KOPT-K1 (cell line): ENCODE measurements around the gene RAD51B.
"Not testable (repeated sequence)": the region's sequence is repeated elsewhere in the genome, so short reads cannot be mapped to it uniquely, and the experiment has no call there.

Source experiments
- H3K27ac ChIP-seq: fragments of 200-600 bp; sonication (generic); 2 replicates; pipeline ENCODE4 v1.5.1; 2016; ENCODE audit warnings: antibody characterized with exemption, mild to moderate bottlenecking, low read depth, low read length; ENCODE audit not compliant: poor library complexity, severe bottlenecking
- H3K36me3 ChIP-seq: fragments of 200-600 bp; sonication (generic); 2 replicates; pipeline ENCODE4 v1.5.1; 2017; ENCODE audit warnings: antibody characterized with exemption, mild to moderate bottlenecking, low read length, moderate library complexity; ENCODE audit not compliant: insufficient read depth
- H3K9me3 ChIP-seq: fragments of 200-600 bp; sonication (generic); 2 replicates; pipeline ENCODE4 v1.5.1; 2017; ENCODE audit warnings: antibody characterized with exemption, low read length, mild to moderate bottlenecking; ENCODE audit not compliant: insufficient read depth, poor library complexity, severe bottlenecking

Gene RAD51B

DNA sequence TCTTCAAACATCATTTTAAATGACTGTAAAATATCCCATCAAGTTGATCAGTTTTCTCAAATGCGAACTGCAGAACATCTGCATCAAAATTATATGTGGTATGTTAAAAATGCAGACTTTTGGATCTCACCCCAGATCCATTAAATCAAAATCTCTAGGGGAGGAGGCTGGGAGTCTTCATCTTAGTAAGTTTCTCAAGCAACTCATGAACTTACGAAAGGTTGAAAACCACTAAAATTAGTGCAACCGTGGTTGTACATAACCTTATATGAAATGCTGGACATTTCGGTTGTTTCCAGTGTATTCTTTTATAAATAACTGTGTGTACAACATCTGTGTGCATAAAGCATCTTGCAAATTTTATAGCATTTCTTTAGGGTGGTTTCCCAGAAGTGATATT is 934.1 kb downstream of the RAD51B start:
- Histone ChIP-seq H3K9me3 (no peaks in the 10 kb centered on the region), H3K36me3 (no peaks in the 10 kb centered on the region), H3K27ac (no peak overlapping the region)

DNA sequence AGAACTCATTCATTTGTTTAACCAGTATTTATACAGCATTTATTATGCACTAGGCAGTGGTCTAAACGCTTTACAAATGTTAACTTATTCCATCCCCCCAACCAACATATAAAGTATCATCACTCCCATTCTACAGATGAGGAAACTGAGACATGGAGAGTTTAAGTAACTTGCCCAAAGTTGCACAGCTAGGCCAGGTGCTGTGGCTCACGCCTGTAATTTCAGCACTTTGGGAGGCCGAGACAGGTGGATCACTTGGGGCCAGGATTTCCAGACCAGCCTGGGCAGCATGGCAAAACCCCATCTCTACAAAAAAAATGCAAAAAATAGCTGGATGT is 935.4 kb downstream of the RAD51B start:
- no peaks in the 10 kb centered on the region for H3K36me3 ChIP-seq
- no peak overlapping the region for H3K27ac ChIP-seq
- H3K9me3 ChIP-seq: no peaks in the 10 kb centered on the region

DNA sequence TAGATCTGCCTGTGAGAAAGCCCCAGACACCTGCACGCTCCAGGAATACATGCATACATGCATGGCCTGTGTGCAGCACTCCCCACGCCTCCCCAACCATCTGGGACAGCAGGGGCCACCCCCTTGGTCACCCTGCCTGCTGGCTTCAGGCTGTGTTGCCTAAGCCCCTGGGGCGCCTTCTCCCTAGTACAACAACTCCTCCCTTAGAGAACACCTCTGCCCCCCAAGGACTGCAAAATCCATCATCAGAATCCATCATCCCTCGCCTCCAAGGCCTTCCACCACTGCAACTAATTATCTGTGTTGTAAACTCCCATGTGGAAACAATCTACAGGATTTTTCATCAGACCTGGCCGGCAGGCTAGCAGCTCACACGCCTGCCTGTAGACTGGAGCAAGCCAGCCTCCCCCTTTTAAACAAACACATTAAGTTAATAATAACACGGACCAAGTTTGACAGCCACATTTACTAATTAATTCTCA is 936.5 kb downstream of the RAD51B start:
- no peaks in the 10 kb centered on the region for H3K9me3 ChIP-seq
- H3K36me3 ChIP-seq: no peaks in the 10 kb centered on the region
- H3K27ac ChIP-seq: no peak overlapping the region

DNA sequence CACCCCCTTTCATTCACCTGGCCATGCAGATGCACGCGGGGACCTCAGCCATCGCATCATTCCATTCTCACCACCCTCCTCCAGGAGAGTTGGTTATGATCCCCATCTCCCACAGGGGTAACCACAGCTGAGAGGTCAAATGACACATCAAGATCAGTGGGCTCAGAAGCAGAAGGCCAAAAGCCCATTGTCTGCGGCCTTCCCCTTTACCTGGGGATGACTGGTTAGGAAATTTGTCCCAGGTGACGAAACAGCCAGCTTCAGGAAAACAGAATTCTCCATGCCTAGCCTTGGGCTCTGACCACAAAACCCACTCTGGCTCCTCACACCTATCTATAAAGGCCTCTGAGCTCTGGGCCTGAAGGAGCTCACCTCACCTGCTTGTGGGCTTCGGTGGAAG is 937.2 kb downstream of the RAD51B start:
- Histone ChIP-seq H3K27ac (no peak overlapping the region), H3K9me3 (no peaks in the 10 kb centered on the region), H3K36me3 (no peaks in the 10 kb centered on the region)

DNA sequence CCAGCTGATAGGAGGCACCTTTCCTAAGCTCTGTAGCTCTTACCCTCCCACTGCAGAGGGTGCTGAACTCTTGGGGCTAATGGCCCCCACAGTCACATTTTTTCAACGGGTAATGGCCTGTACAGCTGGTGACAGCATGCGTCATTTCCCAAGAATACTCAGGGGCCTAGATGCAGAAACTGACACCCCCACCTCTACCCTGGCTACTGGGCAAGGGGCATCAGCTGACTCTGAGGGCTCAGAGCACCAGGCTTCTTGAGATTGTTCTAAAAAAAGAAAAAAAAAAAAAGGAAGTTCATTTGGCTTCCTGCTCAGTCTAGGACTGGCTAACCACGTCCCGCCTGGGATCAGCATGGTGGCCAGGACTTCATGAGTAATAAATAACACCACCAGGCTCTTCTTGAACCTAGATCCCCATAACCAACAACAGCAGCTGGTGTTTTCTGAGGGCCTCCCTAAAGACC is 938.1 kb downstream of the RAD51B start:
- Histone ChIP-seq H3K27ac (no peak overlapping the region), H3K9me3 (no peaks in the 10 kb centered on the region), H3K36me3 (no peaks in the 10 kb centered on the region)

DNA sequence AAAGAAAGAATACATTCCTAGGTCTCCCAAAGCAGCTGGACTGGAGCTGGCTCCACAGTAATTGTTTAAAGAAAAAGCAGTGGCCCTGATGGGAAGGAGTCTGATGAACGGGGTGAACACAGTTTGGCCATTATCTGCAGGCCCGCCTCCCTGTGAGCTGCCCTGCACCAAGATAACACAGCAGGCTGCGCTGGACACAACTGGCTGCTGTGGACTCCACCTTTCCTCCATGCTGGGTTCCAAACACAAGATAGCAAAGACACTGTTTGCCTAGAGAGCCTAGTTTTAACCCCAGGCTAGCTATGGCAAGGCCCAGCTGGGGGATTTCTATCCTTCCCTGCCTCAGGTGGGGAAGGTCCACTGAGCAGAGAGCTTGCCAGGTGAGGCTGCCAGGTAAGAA is 938.7 kb downstream of the RAD51B start:
- Histone ChIP-seq H3K36me3 (no peaks in the 10 kb centered on the region), H3K9me3 (no peaks in the 10 kb centered on the region), H3K27ac (no peak overlapping the region)

DNA sequence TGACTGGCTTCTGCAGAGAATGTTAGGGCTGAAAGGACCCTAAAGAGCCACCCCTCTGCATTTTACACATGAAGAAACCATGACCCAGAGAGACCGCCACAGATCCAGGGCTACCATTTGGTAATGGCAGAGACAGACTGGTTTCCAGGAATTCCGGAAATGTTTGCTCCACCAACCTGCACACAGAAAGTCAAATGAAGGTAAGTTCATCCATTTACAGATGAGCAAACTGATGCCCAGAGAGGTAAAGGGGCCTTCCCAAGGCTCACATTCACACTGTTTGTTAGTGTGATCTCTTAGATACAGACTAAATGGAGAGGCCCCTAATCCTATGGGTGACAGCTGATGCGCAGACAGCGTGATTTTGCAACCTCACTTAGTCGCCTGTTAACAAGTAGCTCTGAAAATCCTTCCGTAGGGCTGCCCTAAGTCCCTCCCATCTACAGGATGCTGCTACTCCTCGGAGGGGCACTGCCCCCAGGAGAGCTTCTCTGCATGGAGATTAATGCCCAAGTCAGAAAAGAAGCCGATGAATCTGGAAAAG is 939.5 kb downstream of the RAD51B start:
- H3K9me3 ChIP-seq: no peaks in the 10 kb centered on the region
- no peak overlapping the region for H3K27ac ChIP-seq
- no peaks in the 10 kb centered on the region for H3K36me3 ChIP-seq

DNA sequence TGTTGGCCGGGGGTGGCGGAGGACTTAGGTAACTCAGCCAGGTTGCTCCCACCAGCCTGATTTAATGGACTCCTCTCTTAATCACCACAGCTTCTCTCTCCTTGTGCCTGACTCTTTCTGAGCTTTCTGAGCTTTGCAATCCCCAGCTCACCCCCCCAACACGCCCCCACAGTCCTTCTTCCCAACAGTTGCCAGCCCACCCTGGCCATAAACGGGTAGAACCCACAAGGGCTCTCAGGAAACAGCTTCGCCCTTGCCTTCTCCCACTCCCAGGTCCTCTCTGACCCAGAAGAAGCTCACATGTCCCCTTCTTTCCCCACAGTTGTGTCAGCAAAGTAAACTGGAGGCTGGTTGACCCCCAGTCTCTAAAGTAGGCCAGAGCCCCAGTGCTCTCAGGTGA is 940.4 kb downstream of the RAD51B start:
- Histone ChIP-seq H3K36me3 (no peaks in the 10 kb centered on the region), H3K27ac (no peak overlapping the region), H3K9me3 (no peaks in the 10 kb centered on the region)

DNA sequence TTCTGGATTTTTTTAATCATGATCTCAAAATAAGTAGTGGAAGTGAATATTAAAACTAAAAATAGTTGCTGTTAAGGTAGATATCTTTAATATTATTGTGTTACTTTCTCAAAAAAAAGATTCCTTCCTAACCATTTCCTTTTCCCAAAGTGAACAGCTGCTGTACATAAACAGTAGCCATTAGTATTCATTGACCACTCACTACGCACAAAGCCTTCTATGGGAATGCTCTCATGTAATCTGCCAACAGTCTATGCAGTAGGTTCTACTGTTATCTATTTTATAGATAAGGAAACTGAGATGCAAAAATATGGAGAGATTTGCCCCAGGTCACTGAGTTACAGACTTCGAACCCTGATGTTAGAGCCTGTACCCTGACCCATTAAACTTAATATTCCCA is 941.2 kb downstream of the RAD51B start:
- Histone ChIP-seq H3K9me3 (no peaks in the 10 kb centered on the region), H3K27ac (no peak overlapping the region), H3K36me3 (no peaks in the 10 kb centered on the region)

DNA sequence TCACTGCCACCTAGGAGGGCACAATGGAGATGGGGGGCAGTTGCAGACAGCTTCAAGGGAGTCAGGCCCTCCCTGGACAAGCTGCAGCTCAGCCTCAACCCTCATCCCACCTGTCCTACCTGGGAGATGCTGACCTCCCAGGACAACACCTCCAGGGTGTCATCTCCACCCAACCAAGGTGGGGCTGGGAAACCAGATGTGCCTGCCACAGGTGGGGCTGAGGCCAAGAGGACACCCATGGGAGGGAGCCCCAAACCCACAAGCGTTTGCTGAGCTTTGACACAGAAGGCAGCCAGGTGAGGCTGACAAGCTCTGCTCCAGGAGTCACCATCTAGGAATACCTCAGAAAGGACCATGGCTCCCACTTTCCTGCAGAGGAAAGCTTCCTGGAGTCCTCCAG is 941.8 kb downstream of the RAD51B start:
- Histone ChIP-seq H3K9me3 (no peaks in the 10 kb centered on the region), H3K27ac (no peak overlapping the region), H3K36me3 (no peaks in the 10 kb centered on the region)

DNA sequence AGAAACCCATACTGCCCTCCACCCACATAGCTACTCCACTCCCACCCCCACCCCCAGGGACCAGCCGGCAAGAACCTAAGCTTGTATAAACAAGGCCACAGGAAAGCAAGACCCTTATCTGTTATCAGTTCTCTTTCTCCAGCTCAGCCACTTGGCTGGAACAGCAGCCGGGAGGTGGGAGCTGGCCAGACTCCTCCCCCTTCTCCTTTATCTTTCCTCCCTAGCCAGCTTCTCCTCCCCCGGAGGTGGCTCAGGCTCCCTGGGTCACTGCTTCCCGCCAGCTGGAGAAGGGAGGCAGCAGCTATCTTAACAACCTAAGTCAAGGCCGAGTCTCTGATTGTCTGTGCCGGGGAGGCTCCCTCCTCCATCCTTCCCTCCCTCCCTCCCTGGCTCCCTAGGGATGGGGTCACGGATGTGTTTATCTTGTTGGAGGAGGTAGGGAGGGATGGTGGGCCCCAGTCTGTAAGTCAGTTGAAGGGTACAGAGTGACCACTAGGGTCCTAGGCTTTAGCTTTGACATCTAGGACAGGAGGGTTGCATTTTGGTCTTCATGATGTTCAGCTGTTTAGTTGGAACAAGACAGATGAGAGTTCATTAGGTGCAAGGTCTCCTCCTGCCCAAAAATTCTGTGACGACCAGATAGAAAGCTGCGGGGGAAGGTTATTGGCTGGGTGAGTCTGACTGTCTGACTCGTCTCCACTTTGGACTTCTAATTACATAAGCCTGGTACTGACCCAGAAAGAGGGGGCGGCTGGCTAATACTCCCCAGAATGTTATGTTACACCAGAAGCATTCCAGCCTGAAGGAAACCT is 943.6 kb downstream of the RAD51B start:
- Histone ChIP-seq H3K27ac (no peak overlapping the region), H3K9me3 (no peaks in the 10 kb centered on the region), H3K36me3 (no peaks in the 10 kb centered on the region)

DNA sequence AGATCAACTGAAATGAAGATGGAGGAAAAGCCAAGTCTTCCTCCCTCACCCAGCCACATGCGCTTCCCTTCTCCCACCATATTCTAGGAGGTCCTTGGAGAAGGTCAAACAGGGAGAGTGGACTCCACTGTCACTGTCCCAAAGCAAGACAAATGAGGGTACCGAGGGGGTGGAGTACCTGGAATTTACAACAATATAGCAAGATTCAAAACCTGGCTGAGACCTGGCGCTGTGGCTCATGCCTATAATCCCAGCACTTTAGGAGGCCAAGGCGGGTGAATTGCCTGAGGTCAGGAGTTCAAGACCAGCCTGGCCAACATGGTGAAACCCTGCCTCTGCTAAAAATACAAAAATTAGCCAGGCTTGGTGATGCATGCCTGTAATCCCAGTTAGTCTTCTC is 944.3 kb downstream of the RAD51B start:
- not testable (repeated sequence) for H3K27ac ChIP-seq, H3K36me3 ChIP-seq

DNA sequence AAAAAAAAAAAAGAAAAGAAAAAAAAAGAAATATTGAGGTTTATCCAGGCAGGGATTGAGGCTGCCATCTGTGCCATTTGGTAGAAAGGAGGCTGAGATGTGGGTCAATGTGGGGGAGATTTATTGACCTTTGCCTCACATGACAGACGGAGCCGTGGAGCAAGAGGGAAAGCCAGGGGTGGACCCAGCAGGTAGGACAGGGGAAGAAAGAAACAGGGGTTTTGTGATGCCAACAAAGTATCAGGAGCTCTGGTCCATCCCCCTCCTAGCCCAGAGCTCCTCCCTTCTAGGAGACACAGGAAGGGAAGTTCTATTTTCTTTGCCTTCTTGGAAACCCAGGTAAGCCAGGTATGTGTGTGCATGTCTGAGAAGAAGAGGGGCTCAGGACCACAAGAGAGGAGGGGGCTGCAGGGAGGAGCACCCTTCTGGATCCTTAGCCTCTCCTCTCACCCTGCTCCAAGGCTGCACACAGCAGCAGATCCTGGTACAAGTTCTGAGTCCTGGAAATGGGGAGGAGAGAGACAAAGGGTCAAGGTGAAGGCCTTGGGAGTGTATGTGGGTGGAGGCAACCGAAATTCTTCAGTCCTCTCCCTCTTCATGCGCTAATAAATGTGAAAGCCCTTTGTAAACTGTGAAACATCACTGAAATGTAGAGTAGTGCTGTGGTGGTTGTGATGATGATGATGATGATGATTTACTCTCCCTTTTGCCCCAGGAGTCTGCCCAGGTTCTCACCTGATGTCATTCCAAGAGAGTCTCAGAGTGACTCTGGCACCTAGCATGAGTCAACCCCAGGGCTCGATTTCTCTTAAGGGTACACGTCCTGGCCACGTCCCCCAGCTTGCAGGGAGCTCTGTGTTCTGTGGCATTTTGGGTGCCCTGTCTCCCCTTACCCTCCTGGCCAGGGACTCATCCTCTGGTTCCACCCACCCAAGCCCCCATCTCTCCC is 947.0 kb downstream of the RAD51B start:
- Histone ChIP-seq H3K36me3 (no peaks in the 10 kb centered on the region), H3K27ac (no peak overlapping the region), H3K9me3 (no peaks in the 10 kb centered on the region)

More for the DNA sequence above, 944.3 kb downstream of the RAD51B start:
- not testable (repeated sequence) for H3K9me3 ChIP-seq

DNA sequence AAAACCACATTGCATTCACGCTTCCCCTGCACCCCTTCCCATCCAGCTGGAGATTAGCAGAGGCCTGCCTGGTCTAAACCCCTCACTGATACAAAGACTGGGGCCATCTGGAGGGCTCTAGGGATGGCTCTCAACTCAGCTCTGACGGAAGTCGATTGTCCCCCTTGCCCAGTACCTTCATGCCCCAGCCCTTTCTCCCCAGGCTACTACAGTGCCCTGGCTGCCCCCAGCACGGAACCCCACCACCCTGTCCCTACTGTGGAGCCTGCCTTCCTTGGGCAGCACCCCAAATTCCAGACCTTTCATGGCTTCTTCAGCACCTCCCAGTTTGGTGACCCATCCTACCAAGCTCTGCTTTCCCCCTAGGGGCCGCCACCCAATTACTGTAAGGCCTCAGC is 947.7 kb downstream of the RAD51B start:
- Histone ChIP-seq H3K36me3 (no peaks in the 10 kb centered on the region), H3K27ac (no peak overlapping the region), H3K9me3 (no peaks in the 10 kb centered on the region)

DNA sequence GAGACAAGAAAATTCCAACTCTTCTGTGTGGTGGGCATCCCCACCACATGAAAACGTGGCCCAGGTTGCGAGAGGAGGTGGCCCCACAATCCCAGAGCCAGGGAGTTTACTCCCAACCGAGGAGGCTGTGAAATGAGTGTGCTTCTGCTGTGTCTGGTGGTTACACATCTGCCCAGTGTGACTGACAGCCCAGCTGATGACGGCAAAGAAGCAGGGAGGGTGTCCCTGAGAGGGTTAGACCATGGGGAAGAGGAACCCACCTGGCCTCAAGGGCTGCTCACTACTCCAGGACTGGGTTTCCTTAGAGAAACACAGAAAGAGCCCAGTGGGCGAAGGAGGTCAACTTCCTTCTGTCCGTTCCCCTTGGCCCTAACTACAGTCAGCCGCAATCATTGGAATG is 948.7 kb downstream of the RAD51B start:
- H3K9me3 ChIP-seq: no peaks in the 10 kb centered on the region
- no peak overlapping the region for H3K27ac ChIP-seq

More for the DNA sequence above, 948.7 kb downstream of the RAD51B start:
- no peaks in the 10 kb centered on the region for H3K36me3 ChIP-seq
